Fibroblast of lung (primary cell): Measurements from ENCODE around the gene G0S2.

Experiments
- EZH2 ChIP-seq: IDR thresholded peaks from 2 replicates; pipeline ENCODE4 v1.5.1; 2012; ENCODE audit warnings: low read length, control low read depth, mild to moderate bottlenecking; ENCODE audit errors: missing control alignments
- TF ChIP-seq, protein P1 (sequence below), 2 donors: IDR thresholded peaks in 1 of 2; conservative IDR thresholded peaks in 1 of 2; 1 replicate in 1 of 2; 2 replicates in 1 of 2; pipeline ENCODE4 v1.5.1; 2011 to 2012; ENCODE audit warnings: low read length in 2 of 2, control low read depth in 1 of 2, inconsistent platforms in 1 of 2, low read depth in 1 of 2, mild to moderate bottlenecking in 1 of 2

DNA sequence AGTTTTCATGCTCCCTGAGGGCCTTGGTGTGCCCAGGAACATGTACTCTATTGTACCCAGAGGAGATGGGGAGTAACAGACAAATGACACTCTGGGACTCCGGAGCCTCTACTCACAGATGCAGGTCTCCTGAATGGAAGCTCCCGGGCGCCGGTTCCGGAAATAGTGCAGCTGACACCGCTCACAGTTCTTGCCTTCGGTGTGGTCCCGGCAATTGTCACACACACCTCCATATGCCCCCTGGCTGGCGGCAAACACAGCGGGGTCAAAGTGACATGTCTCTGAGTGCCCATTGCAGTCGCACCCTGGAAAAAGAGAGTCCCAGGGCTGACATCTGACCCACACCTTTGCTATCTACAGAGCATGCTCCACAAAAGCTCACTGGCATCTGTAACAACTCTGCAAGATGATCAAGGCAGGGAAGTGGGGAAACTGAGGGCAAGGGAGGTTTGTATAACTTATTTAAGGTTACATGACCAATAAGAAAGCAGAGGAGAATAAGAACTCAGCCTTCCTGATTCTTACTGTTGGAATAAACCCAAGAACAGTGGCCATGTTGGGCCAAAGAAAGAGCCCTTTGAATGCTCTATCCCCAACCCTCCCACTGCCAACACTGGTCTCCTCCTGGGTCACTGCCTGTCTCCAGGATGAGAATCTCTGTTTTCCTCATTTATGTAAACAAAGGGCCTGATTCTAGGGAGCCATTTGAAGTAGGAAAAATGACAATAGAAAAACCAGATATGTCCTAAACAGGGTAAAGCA lies 45.4 kb upstream of the G0S2 start:
- TF ChIP-seq, protein P1, sequence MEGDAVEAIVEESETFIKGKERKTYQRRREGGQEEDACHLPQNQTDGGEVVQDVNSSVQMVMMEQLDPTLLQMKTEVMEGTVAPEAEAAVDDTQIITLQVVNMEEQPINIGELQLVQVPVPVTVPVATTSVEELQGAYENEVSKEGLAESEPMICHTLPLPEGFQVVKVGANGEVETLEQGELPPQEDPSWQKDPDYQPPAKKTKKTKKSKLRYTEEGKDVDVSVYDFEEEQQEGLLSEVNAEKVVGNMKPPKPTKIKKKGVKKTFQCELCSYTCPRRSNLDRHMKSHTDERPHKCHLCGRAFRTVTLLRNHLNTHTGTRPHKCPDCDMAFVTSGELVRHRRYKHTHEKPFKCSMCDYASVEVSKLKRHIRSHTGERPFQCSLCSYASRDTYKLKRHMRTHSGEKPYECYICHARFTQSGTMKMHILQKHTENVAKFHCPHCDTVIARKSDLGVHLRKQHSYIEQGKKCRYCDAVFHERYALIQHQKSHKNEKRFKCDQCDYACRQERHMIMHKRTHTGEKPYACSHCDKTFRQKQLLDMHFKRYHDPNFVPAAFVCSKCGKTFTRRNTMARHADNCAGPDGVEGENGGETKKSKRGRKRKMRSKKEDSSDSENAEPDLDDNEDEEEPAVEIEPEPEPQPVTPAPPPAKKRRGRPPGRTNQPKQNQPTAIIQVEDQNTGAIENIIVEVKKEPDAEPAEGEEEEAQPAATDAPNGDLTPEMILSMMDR (conservative IDR thresholded peaks at IDR 0.05 in 1 of 2, IDR thresholded peaks at IDR 0.05 in 1 of 2; ENCODE audit: low read depth in 1 of 2, low read length in 2 of 2): no peak
- no peak for TF ChIP-seq EZH2
